Mesenchymal stem cell (in vitro differentiated cells and primary cell): ENCODE data around the gene NLRP13.

ENCODE experiments used
- DNase-seq: peaks from one replicate; pipeline ENCODE4 v3.0.0-alpha.2; 2013
- H2AFZ ChIP-seq: one replicate; pipeline ENCODE4 v1.6.1; 2013; ENCODE audit warnings: low read depth, mild to moderate bottlenecking, control low read depth, inconsistent platforms, low read length, moderate library complexity
- H2AK5ac ChIP-seq: 2 replicates; pipeline ENCODE4 v1.6.1; 2013; ENCODE audit warnings: low read length, moderate library complexity, mild to moderate bottlenecking, inconsistent platforms; ENCODE audit not compliant: severe bottlenecking
- H2BK120ac ChIP-seq: one replicate; pipeline ENCODE4 v1.6.1; 2013; ENCODE audit warnings: low read depth, mild to moderate bottlenecking, inconsistent platforms, low read length, moderate library complexity
- H2BK12ac ChIP-seq, 2 experiments: one replicate each; pipeline ENCODE4 v1.6.1; 2013; ENCODE audit warnings: inconsistent platforms in 2 of 2, low read length in 2 of 2, mild to moderate bottlenecking in 2 of 2, moderate library complexity in 2 of 2, control low read depth in 1 of 2
- H2BK15ac ChIP-seq: one replicate; pipeline ENCODE4 v1.6.1; 2013; ENCODE audit warnings: mild to moderate bottlenecking, low read depth, inconsistent platforms; ENCODE audit not compliant: poor library complexity, severe bottlenecking
- H2BK5ac ChIP-seq: 2 replicates; pipeline ENCODE4 v1.6.1; 2013; ENCODE audit warnings: low read depth, mild to moderate bottlenecking, low read length, control low read depth, inconsistent platforms; ENCODE audit not compliant: poor library complexity, severe bottlenecking
- H3K14ac ChIP-seq, 2 experiments: one replicate each; pipeline ENCODE4 v1.6.1; 2013; ENCODE audit warnings: inconsistent platforms in 2 of 2, low read length in 2 of 2, control low read depth in 1 of 2, mild to moderate bottlenecking in 1 of 2, moderate library complexity in 1 of 2
- H3K18ac ChIP-seq, 2 experiments: one replicate each; pipeline ENCODE4 v1.6.1; 2013; ENCODE audit warnings: inconsistent platforms in 2 of 2, low read length in 2 of 2, control low read depth in 1 of 2, low read depth in 1 of 2, mild to moderate bottlenecking in 1 of 2
- H3K23ac ChIP-seq, 2 experiments: one replicate each; pipeline ENCODE4 v1.6.1; 2013; ENCODE audit warnings: inconsistent platforms in 2 of 2, low read length in 2 of 2, mild to moderate bottlenecking in 2 of 2, moderate library complexity in 2 of 2, control low read depth in 1 of 2
- H3K27ac ChIP-seq: 2 replicates; pipeline ENCODE4 v1.5.1; 2013; ENCODE audit warnings: mild to moderate bottlenecking, moderate library complexity, low read length, control low read depth, inconsistent platforms; ENCODE audit not compliant: poor library complexity, severe bottlenecking
- H3K27me3 ChIP-seq, 2 experiments: 2 replicates each; pipeline versions ENCODE4 v1.6.1 to v1.7.0; 2013; ENCODE audit warnings: low read length in 2 of 2, mild to moderate bottlenecking in 2 of 2, moderate library complexity in 2 of 2, control low read depth in 1 of 2, inconsistent platforms in 1 of 2; ENCODE audit not compliant: control insufficient read depth in 1 of 2, insufficient read depth in 1 of 2
- H3K36me3 ChIP-seq, 2 experiments: 2 replicates each; pipeline versions ENCODE4 v1.6.1 to v1.7.0; 2013; ENCODE audit warnings: low read length in 2 of 2, control low read depth in 1 of 2, inconsistent platforms in 1 of 2, low read depth in 1 of 2, mild to moderate bottlenecking in 1 of 2; ENCODE audit not compliant: insufficient read depth in 2 of 2, control insufficient read depth in 1 of 2
- H3K4ac ChIP-seq, 2 experiments: one replicate each; pipeline ENCODE4 v1.6.1; 2013; ENCODE audit warnings: inconsistent platforms in 2 of 2, low read length in 2 of 2, mild to moderate bottlenecking in 2 of 2, moderate library complexity in 2 of 2, control low read depth in 1 of 2, low read depth in 1 of 2
- H3K4me1 ChIP-seq: 2 replicates; pipeline ENCODE4 v1.6.1; 2013; ENCODE audit warnings: low read depth, low read length, control low read depth; ENCODE audit not compliant: control insufficient read depth, insufficient read depth
- H3K4me2 ChIP-seq: 2 replicates; pipeline ENCODE4 v1.6.1; 2013; ENCODE audit warnings: low read length, mild to moderate bottlenecking, inconsistent platforms; ENCODE audit not compliant: poor library complexity, severe bottlenecking
- H3K4me3 ChIP-seq, 2 experiments: 2 replicates each; pipeline versions ENCODE4 v1.5.1 to v1.7.0; 2013; ENCODE audit warnings: low read length in 2 of 2, mild to moderate bottlenecking in 2 of 2, control low read depth in 1 of 2, low read depth in 1 of 2; ENCODE audit not compliant: insufficient read depth in 1 of 2
- H3K79me1 ChIP-seq: replicated peaks from 2 replicates; pipeline ENCODE4 v1.6.1; 2013; ENCODE audit warnings: mild to moderate bottlenecking, control low read depth, low read length, inconsistent platforms; ENCODE audit not compliant: poor library complexity, severe bottlenecking
- H3K9ac ChIP-seq: 2 replicates; pipeline ENCODE4 v1.7.0; 2013; ENCODE audit warnings: mild to moderate bottlenecking, low read length, moderate library complexity
- H3K9me3 ChIP-seq: 2 replicates; pipeline ENCODE4 v1.7.0; 2013; ENCODE audit warnings: mild to moderate bottlenecking, low read length; ENCODE audit not compliant: control insufficient read depth
- H4K8ac ChIP-seq: one replicate; pipeline ENCODE4 v1.6.1; 2013; ENCODE audit warnings: inconsistent platforms, mild to moderate bottlenecking, low read length, moderate library complexity
- H4K91ac ChIP-seq: one replicate; pipeline ENCODE4 v1.6.1; 2013; ENCODE audit warnings: mild to moderate bottlenecking, low read length, inconsistent platforms
- WGBS: methylation state at CpG from one replicate; pipeline ENCODE4 v1.1.7; 2013; ENCODE audit warnings: mixed read lengths; 5-methylcytosine and 5-hydroxymethylcytosine counted together

The NLRP13 gene

GRCh38 chr19:55866521-55866920, 65.6 kb downstream of the NLRP13 start:
- H3K27ac ChIP-seq = no peak overlapping the region
- H2BK5ac ChIP-seq = no peak overlapping the region
- no peak overlapping the region for H3K9ac ChIP-seq
- H3K4ac ChIP-seq = no peak overlapping the region
- H3K14ac ChIP-seq = no peak overlapping the region
- WGBS = 38% methylated on average over 3 of the region's 3 CpGs
- H3K18ac ChIP-seq = no peak overlapping the region
- H3K23ac ChIP-seq = no peak overlapping the region
- H2AFZ ChIP-seq = no peak overlapping the region
- no peak overlapping the region for H2BK120ac ChIP-seq
- H4K91ac ChIP-seq = no peak overlapping the region
- H2BK15ac ChIP-seq = no peak overlapping the region
- H3K27me3 ChIP-seq = no peaks in the 10 kb centered on the region
- H3K36me3 ChIP-seq = no peaks in the 10 kb centered on the region
- H3K4me3 ChIP-seq = no peak overlapping the region
- no peak for DNase-seq
- H3K79me1 ChIP-seq = no peaks in the 10 kb centered on the region
- no peaks in the 10 kb centered on the region for H3K4me1 ChIP-seq
- no peak overlapping the region for H2BK12ac ChIP-seq
- no peak overlapping the region for H4K8ac ChIP-seq
- H2AK5ac ChIP-seq = no peak overlapping the region
- no peak overlapping the region for H3K4me2 ChIP-seq
- H3K9me3 ChIP-seq = peaks cover 43% of the 10 kb centered on the region

GRCh38 chr19:55858969-55859368, 73.2 kb downstream of the NLRP13 start:
- H3K27me3 ChIP-seq = no peaks in the 10 kb centered on the region
- H4K91ac ChIP-seq = no peak overlapping the region
- H3K4ac ChIP-seq = no peak overlapping the region
- no peak overlapping the region for H3K14ac ChIP-seq
- no peaks in the 10 kb centered on the region for H3K79me1 ChIP-seq
- H4K8ac ChIP-seq = no peak overlapping the region
- H3K4me2 ChIP-seq = no peak overlapping the region
- no peak overlapping the region for H2AK5ac ChIP-seq
- H3K36me3 ChIP-seq = no peaks in the 10 kb centered on the region
- H3K9ac ChIP-seq = no peak overlapping the region
- H3K4me1 ChIP-seq = no peaks in the 10 kb centered on the region
- no peak overlapping the region for H2BK5ac ChIP-seq
- H3K4me3 ChIP-seq = no peak overlapping the region
- H2BK120ac ChIP-seq = no peak overlapping the region
- H3K23ac ChIP-seq = no peak overlapping the region
- peaks cover 29% of the 10 kb centered on the region for H3K9me3 ChIP-seq
- no peak overlapping the region for H2AFZ ChIP-seq
- H2BK15ac ChIP-seq = no peak overlapping the region
- WGBS = 40% methylated on average over 4 of the region's 5 CpGs
- H3K18ac ChIP-seq = no peak overlapping the region
- no peak overlapping the region for H2BK12ac ChIP-seq
- no peak for DNase-seq
- no peak overlapping the region for H3K27ac ChIP-seq

- no peak overlapping the region for H4K8ac ChIP-seq
- no peaks in the 10 kb centered on the region for H3K27me3 ChIP-seq
- H2AFZ ChIP-seq = no peak overlapping the region
- no peak overlapping the region for H2BK5ac ChIP-seq
- H4K91ac ChIP-seq = no peak overlapping the region
- peaks cover 30% of the 10 kb centered on the region for H3K9me3 ChIP-seq
- no peak overlapping the region for H2BK15ac ChIP-seq
- H3K4me1 ChIP-seq = no peaks in the 10 kb centered on the region
- 80% methylated on average over 14 of the region's 14 CpGs for WGBS
- DNase-seq = no peak
- no peak overlapping the region for H2AK5ac ChIP-seq
- H3K27ac ChIP-seq = no peak overlapping the region
- no peak overlapping the region for H3K23ac ChIP-seq
- H3K4ac ChIP-seq = no peak overlapping the region
- H3K9ac ChIP-seq = no peak overlapping the region
- no peak overlapping the region for H2BK12ac ChIP-seq
- no peak overlapping the region for H3K4me3 ChIP-seq
- no peak overlapping the region for H3K14ac ChIP-seq
- H2BK120ac ChIP-seq = no peak overlapping the region
- no peak overlapping the region for H3K18ac ChIP-seq
- H3K4me2 ChIP-seq = no peak overlapping the region
- no peaks in the 10 kb centered on the region for H3K79me1 ChIP-seq
- no peaks in the 10 kb centered on the region for H3K36me3 ChIP-seq
Observed at GRCh38 chr19:55858401-55858800, 73.7 kb downstream of the NLRP13 start.

GRCh38 chr19:55857974-55858373, 74.2 kb downstream of the NLRP13 start:
- DNase-seq = no peak
- Histone ChIP-seq H3K4me3 (no peak overlapping the region), H3K36me3 (no peaks in the 10 kb centered on the region), H3K23ac (no peak overlapping the region), H2AFZ (no peak overlapping the region), H2BK5ac (no peak overlapping the region), H3K27ac (no peak overlapping the region), H3K9ac (no peak overlapping the region), H3K27me3 (no peaks in the 10 kb centered on the region), H3K79me1 (no peaks in the 10 kb centered on the region), H2AK5ac (no peak overlapping the region), H3K9me3 (peaks cover 31% of the 10 kb centered on the region), H3K4me1 (no peaks in the 10 kb centered on the region), H3K4me2 (no peak overlapping the region), H4K8ac (no peak overlapping the region), H2BK120ac (no peak overlapping the region), H3K18ac (no peak overlapping the region), H4K91ac (no peak overlapping the region), H3K4ac (no peak overlapping the region), H2BK12ac (no peak overlapping the region), H2BK15ac (no peak overlapping the region), H3K14ac (no peak overlapping the region)
- 83% methylated on average over 23 of the region's 23 CpGs for WGBS
